ENCODE results near the gene CBX7. TPM values are rescaled to one million over a fixed set of nuclear protein-coding genes. Genes with fewer than 3 reads are reported as not detected.

Gene CBX7
- total and polyA plus RNA-seq, 2 donors (not counting 1 experiment from before 2014, with no cell fraction given) = 2.8 to 14.7 TPM

DNA sequence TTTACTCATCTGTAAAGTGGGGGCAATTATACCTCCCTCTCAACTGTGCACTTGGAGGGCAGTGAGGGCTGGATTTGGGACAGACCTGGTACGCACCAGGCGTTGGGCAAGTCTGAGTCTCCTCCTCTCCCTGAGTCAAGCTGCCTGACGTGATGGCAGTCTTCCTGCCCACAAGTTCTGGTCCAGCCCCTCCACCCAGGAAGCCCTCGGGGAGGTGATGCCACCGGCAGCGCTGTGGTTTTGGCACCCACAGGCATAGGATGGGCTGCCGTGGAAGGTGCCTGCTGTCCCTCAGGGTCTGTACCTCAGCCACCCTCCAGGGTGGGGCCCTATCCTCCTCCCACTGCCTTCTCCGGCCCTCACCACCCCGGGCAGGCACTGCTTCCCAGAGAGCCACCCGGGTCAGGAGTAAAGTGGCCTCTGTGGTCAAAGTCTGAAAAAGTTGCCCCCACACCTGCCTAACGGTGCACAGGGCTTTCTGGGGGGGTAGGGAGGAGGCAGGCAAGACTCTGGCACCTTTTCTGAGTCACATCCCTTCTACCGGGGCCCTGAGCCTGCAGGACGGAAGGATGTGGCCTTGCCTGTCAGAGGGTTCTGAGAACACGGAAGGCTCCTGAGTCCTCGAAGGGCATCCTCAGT, 61.9 kb downstream of the CBX7 start:
- Histone ChIP-seq H3K4me3 (replicated peaks in 1 of 4; ENCODE audit: control extremely low read depth in 1 of 4, insufficient read depth in 1 of 4, low read depth in 3 of 4, low read length in 4 of 4) (no peak overlapping the region), H4K20me1 (ENCODE audit: control insufficient read depth, extremely low read depth, insufficient read depth, low read length) (no peaks in the 10 kb centered on the region), H2AFZ (ENCODE audit: low read length) (no peak overlapping the region), H3K9me3 (ENCODE audit: control insufficient read depth, insufficient read depth, low read depth, low read length) (no peaks in the 10 kb centered on the region), H3K27ac (ENCODE audit: insufficient read depth, low read length) (no peak overlapping the region), H3K9ac (ENCODE audit: insufficient read depth, low read length) (no peak overlapping the region), H3K36me3 (ENCODE audit: control insufficient read depth, insufficient read depth, low read length) (no peaks in the 10 kb centered on the region), H3K4me2 (ENCODE audit: extremely low read depth, insufficient read depth, low read length) (no peak overlapping the region), H3K4me1 (ENCODE audit: control insufficient read depth, extremely low read depth, insufficient read depth, low read length) (no peaks in the 10 kb centered on the region), H3K27me3 (ENCODE audit: control insufficient read depth, insufficient read depth, low read length) (peaks cover 4% of the 10 kb centered on the region), H3K79me2 (ENCODE audit: control insufficient read depth, insufficient read depth, low read length) (no peaks in the 10 kb centered on the region)
- TF ChIP-seq CTCF (conservative IDR thresholded peaks at IDR 0.05 in 1 of 2, IDR thresholded peaks at IDR 0.05 in 1 of 2; ENCODE audit: low read depth in 1 of 2, low read length in 2 of 2) = no peak
- no peak for TF ChIP-seq EZH2 (IDR thresholded peaks at IDR 0.05; ENCODE audit: low read length, missing control alignments)
- no peak for DNase-seq (ENCODE audit: low read depth in 2 of 2)

- Histone ChIP-seq H3K9me3 (ENCODE audit: control insufficient read depth, insufficient read depth, low read depth, low read length) (no peaks in the 10 kb centered on the region), H3K4me1 (ENCODE audit: control insufficient read depth, extremely low read depth, insufficient read depth, low read length) (no peaks in the 10 kb centered on the region), H3K27me3 (ENCODE audit: control insufficient read depth, insufficient read depth, low read length) (peaks cover 4% of the 10 kb centered on the region), H4K20me1 (ENCODE audit: control insufficient read depth, extremely low read depth, insufficient read depth, low read length) (no peaks in the 10 kb centered on the region), H3K36me3 (ENCODE audit: control insufficient read depth, insufficient read depth, low read length) (no peaks in the 10 kb centered on the region), H3K27ac (ENCODE audit: insufficient read depth, low read length) (no peak overlapping the region), H3K4me2 (ENCODE audit: extremely low read depth, insufficient read depth, low read length) (no peak overlapping the region), H3K9ac (ENCODE audit: insufficient read depth, low read length) (no peak overlapping the region), H3K79me2 (ENCODE audit: control insufficient read depth, insufficient read depth, low read length) (no peaks in the 10 kb centered on the region), H2AFZ (ENCODE audit: low read length) (no peak overlapping the region), H3K4me3 (replicated peaks in 1 of 4; ENCODE audit: control extremely low read depth in 1 of 4, insufficient read depth in 1 of 4, low read depth in 3 of 4, low read length in 4 of 4) (no peak overlapping the region)
- no peak for DNase-seq (ENCODE audit: low read depth in 2 of 2)
- TF ChIP-seq CTCF (conservative IDR thresholded peaks at IDR 0.05 in 1 of 2, IDR thresholded peaks at IDR 0.05 in 1 of 2; ENCODE audit: low read depth in 1 of 2, low read length in 2 of 2) (no peak), EZH2 (IDR thresholded peaks at IDR 0.05; ENCODE audit: low read length, missing control alignments) (no peak)
These were observed 62.6 kb downstream of the CBX7 start for GRCh38 chr22:39089928-39090327.

DNA sequence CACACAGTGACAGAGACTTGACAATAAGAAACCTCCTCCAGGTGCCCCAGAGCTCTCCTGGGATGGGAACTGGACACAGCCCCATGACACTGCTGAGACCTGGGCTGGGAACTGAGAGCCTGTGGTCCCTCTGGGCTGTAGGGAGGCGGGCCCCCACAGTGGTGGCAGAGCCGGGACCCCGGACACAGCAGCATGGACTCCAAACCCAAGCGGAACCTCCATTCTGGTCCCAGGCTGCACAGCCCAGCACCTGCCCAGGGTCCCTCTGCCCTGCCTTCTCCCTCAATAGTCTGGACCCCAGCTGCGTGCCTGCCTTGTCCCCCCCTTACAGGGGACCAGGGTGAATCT, 63.8 kb downstream of the CBX7 start:
- Histone ChIP-seq H3K4me3 (replicated peaks in 1 of 4; ENCODE audit: control extremely low read depth in 1 of 4, insufficient read depth in 1 of 4, low read depth in 3 of 4, low read length in 4 of 4) (no peak overlapping the region), H3K4me1 (ENCODE audit: control insufficient read depth, extremely low read depth, insufficient read depth, low read length) (no peaks in the 10 kb centered on the region)

More for the DNA sequence above, 63.8 kb downstream of the CBX7 start:
- Histone ChIP-seq H3K27me3 (ENCODE audit: control insufficient read depth, insufficient read depth, low read length) (peaks cover 4% of the 10 kb centered on the region), H3K27ac (ENCODE audit: insufficient read depth, low read length) (no peak overlapping the region), H3K36me3 (ENCODE audit: control insufficient read depth, insufficient read depth, low read length) (no peaks in the 10 kb centered on the region), H3K79me2 (ENCODE audit: control insufficient read depth, insufficient read depth, low read length) (no peaks in the 10 kb centered on the region), H3K9me3 (ENCODE audit: control insufficient read depth, insufficient read depth, low read depth, low read length) (no peaks in the 10 kb centered on the region), H3K4me2 (ENCODE audit: extremely low read depth, insufficient read depth, low read length) (no peak overlapping the region), H2AFZ (ENCODE audit: low read length) (no peak overlapping the region), H3K9ac (ENCODE audit: insufficient read depth, low read length) (no peak overlapping the region), H4K20me1 (ENCODE audit: control insufficient read depth, extremely low read depth, insufficient read depth, low read length) (no peaks in the 10 kb centered on the region)
- no peak for TF ChIP-seq EZH2 (IDR thresholded peaks at IDR 0.05; ENCODE audit: low read length, missing control alignments)
- no peak for TF ChIP-seq CTCF (conservative IDR thresholded peaks at IDR 0.05 in 1 of 2, IDR thresholded peaks at IDR 0.05 in 1 of 2; ENCODE audit: low read depth in 1 of 2, low read length in 2 of 2)
- no peak for DNase-seq (ENCODE audit: low read depth in 2 of 2)
